IMR-90 (cell line): Measurements from ENCODE around the gene TAS2R16. TPM values are rescaled to one million over a fixed set of nuclear protein-coding genes. Genes with fewer than 3 reads are reported as not detected.

Source experiments
- ATAC-seq: fragments of 200-7000 bp; cut with Tn5 transposase; 2 replicates; pipeline ENCODE4 v1.9.1; 2020; ENCODE audit warnings: low read depth, mild to moderate bottlenecking, moderate library complexity
- BruUV-seq: library from RNA; stranded (reverse); fragments of 400-500 nt; replicated peaks from 2 replicates; lab custom pipeline; 2021; lab: Mats Ljungman, UMichigan
- CTCF ChIA-PET: fragments of 300-600 bp; formaldehyde crosslinking; extraction: SDS; loops from one replicate; lab custom pipeline; 2021; ENCODE audit warnings: antibody characterized with exemption; lab: Yijun Ruan, JAX
- POLR2A ChIA-PET: fragments of 300-600 bp; sonication (Branson Sonifier 250); formaldehyde crosslinking; loops from one replicate; lab custom pipeline; 2022; ENCODE audit warnings: antibody characterized with exemption; ENCODE audit not compliant: unreplicated experiment; lab: Charles Lee
- DNase-seq: peaks from one replicate; pipeline ENCODE4 v3.0.0; 2013
- H2AFZ ChIP-seq: replicated peaks from 2 replicates; pipeline ENCODE3; 2013; ENCODE audit warnings: low read length, mild to moderate bottlenecking; ENCODE audit not compliant: poor library complexity
- H2AK5ac ChIP-seq: 2 replicates; pipeline ENCODE4 v1.6.1; 2013; ENCODE audit warnings: low read depth, low read length, inconsistent platforms
- H2AK9ac ChIP-seq: replicated peaks from 2 replicates; pipeline ENCODE3; 2013; ENCODE audit warnings: mild to moderate bottlenecking, low read depth, low read length, moderate library complexity; ENCODE audit not compliant: poor library complexity
- H2BK120ac ChIP-seq: 2 replicates; pipeline ENCODE4 v1.6.1; 2013; ENCODE audit warnings: low read depth, low read length, inconsistent platforms
- H2BK15ac ChIP-seq: 3 replicates; pipeline ENCODE4 v1.6.1; 2013; ENCODE audit warnings: low read depth, low read length, inconsistent platforms
- H2BK20ac ChIP-seq: 2 replicates; pipeline ENCODE4 v1.6.1; 2013; ENCODE audit warnings: low read depth, mild to moderate bottlenecking, inconsistent platforms, low read length, moderate library complexity
- H2BK5ac ChIP-seq: 2 replicates; pipeline ENCODE4 v1.6.1; 2013; ENCODE audit warnings: mild to moderate bottlenecking, low read depth, low read length, inconsistent platforms; ENCODE audit not compliant: poor library complexity, severe bottlenecking
- H3K14ac ChIP-seq: replicated peaks from 2 replicates; pipeline ENCODE4 v1.6.1; 2013; ENCODE audit warnings: low read depth, low read length, inconsistent platforms
- H3K18ac ChIP-seq: 2 replicates; pipeline ENCODE4 v1.6.1; 2013; ENCODE audit warnings: low read depth, low read length, control low read depth
- H3K23ac ChIP-seq: 2 replicates; pipeline ENCODE4 v1.6.1; 2013; ENCODE audit warnings: low read depth, low read length, inconsistent platforms
- H3K27ac ChIP-seq: 2 replicates; pipeline ENCODE4 v1.5.1; 2013; ENCODE audit warnings: mild to moderate bottlenecking, control low read depth, low read length; ENCODE audit not compliant: insufficient read depth
- H3K27me3 ChIP-seq: 2 replicates; pipeline ENCODE4 v1.6.1; 2013; ENCODE audit warnings: low read length; ENCODE audit not compliant: control insufficient read depth, insufficient read depth
- H3K36me3 ChIP-seq: 2 replicates; pipeline ENCODE4 v1.6.1; 2013; ENCODE audit warnings: low read length, mixed read lengths; ENCODE audit not compliant: control insufficient read depth, insufficient read depth
- H3K4ac ChIP-seq: 2 replicates; pipeline ENCODE4 v1.6.1; 2013; ENCODE audit warnings: low read depth, low read length, inconsistent platforms
- H3K4me1 ChIP-seq: 2 replicates; pipeline ENCODE4 v1.6.1; 2013; ENCODE audit warnings: low read length, mixed read lengths; ENCODE audit not compliant: control insufficient read depth, insufficient read depth
- H3K4me2 ChIP-seq: 2 replicates; pipeline ENCODE4 v1.6.1; 2013; ENCODE audit warnings: low read depth, mild to moderate bottlenecking, control low read depth, low read length, moderate library complexity
- H3K4me3 ChIP-seq: 2 replicates; pipeline ENCODE4 v1.5.1; 2013; ENCODE audit warnings: low read depth, mild to moderate bottlenecking, control low read depth, low read length, moderate library complexity; ENCODE audit not compliant: insufficient read depth
- H3K56ac ChIP-seq: 2 replicates; pipeline ENCODE4 v1.6.1; 2013; ENCODE audit warnings: low read length, inconsistent platforms; ENCODE audit not compliant: insufficient read depth; ENCODE audit errors: extremely low read depth
- H3K79me1 ChIP-seq, 2 experiments: 2 replicates each; pipeline ENCODE4 v1.6.1; 2013; ENCODE audit warnings: low read length in 2 of 2, inconsistent platforms in 1 of 2, low read depth in 1 of 2
- H3K9ac ChIP-seq: 2 replicates; pipeline ENCODE4 v1.6.1; 2013; ENCODE audit warnings: low read depth, low read length, control low read depth
- H3K9me1 ChIP-seq: 2 replicates; pipeline ENCODE4 v1.6.1; 2013; ENCODE audit warnings: low read length, inconsistent platforms; ENCODE audit not compliant: insufficient read depth
- H3K9me3 ChIP-seq: 2 replicates; pipeline ENCODE4 v1.6.1; 2013; ENCODE audit warnings: low read length; ENCODE audit not compliant: control insufficient read depth, insufficient read depth
- H4K20me1 ChIP-seq: 2 replicates; pipeline ENCODE4 v1.6.1; 2013; ENCODE audit warnings: low read length, inconsistent platforms; ENCODE audit not compliant: insufficient read depth
- H4K5ac ChIP-seq: 2 replicates; pipeline ENCODE4 v1.6.1; 2013; ENCODE audit warnings: mild to moderate bottlenecking, low read depth, low read length, control low read depth
- H4K8ac ChIP-seq, 2 experiments: 2 replicates each; pipeline ENCODE4 v1.6.1; 2013; ENCODE audit warnings: low read depth in 2 of 2, low read length in 2 of 2, control low read depth in 1 of 2, inconsistent platforms in 1 of 2
- H4K91ac ChIP-seq: 2 replicates; pipeline ENCODE4 v1.6.1; 2013; ENCODE audit warnings: low read depth, low read length, inconsistent platforms; ENCODE audit not compliant: insufficient read depth
- CEBPB ChIP-seq: IDR thresholded peaks from 2 replicates; pipeline ENCODE4 v1.6.1; 2012; ENCODE audit warnings: low read depth, low read length, improper control_type of control experiment
- CHD1 ChIP-seq: IDR thresholded peaks from 2 replicates; pipeline ENCODE4 v1.6.1; 2012; ENCODE audit warnings: low read depth, low read length, improper control_type of control experiment
- CTCF ChIP-seq: conservative IDR thresholded peaks from 2 replicates; pipeline ENCODE4 v1.5.1; 2012; ENCODE audit warnings: mild to moderate bottlenecking, low read depth, low read length, improper control_type of control experiment
- ELK1 ChIP-seq: fragments of 150-350 bp; IDR thresholded peaks from 2 replicates; pipeline ENCODE4 v1.6.1; 2016; ENCODE audit warnings: low read depth, mild to moderate bottlenecking, low read length, moderate library complexity, borderline replicate concordance
- FOS ChIP-seq: fragments of 150-350 bp; IDR thresholded peaks from 2 replicates; pipeline ENCODE4 v1.6.1; 2016; ENCODE audit warnings: low read depth, low read length
- MAFK ChIP-seq: IDR thresholded peaks from 2 replicates; pipeline ENCODE4 v1.6.1; 2012; ENCODE audit warnings: low read depth, low read length, improper control_type of control experiment
- MAZ ChIP-seq: IDR thresholded peaks from 2 replicates; pipeline ENCODE4 v1.6.1; 2012; ENCODE audit warnings: low read depth, mild to moderate bottlenecking, low read length, improper control_type of control experiment, moderate library complexity, borderline replicate concordance
- MXI1 ChIP-seq: IDR thresholded peaks from 2 replicates; pipeline ENCODE4 v1.6.1; 2012; ENCODE audit warnings: low read depth, mild to moderate bottlenecking, low read length, moderate library complexity, borderline replicate concordance
- NFE2L2 ChIP-seq: fragments of 150-350 bp; IDR thresholded peaks from 2 replicates; pipeline ENCODE4 v1.6.1; 2016; ENCODE audit warnings: low read depth, mild to moderate bottlenecking, low read length
- RAD21 ChIP-seq: IDR thresholded peaks from 2 replicates; pipeline ENCODE4 v1.6.1; 2012; ENCODE audit warnings: low read length, improper control_type of control experiment
- RCOR1 ChIP-seq: IDR thresholded peaks from 2 replicates; pipeline ENCODE4 v1.6.1; 2012; ENCODE audit warnings: mild to moderate bottlenecking, low read length, improper control_type of control experiment; ENCODE audit not compliant: insufficient replicate concordance
- WGBS, 2 experiments: methylation state at CpG; one replicate each; pipeline versions ENCODE4 v1.1.5 to v1.1.7; 2013; ENCODE audit warnings: missing lambda C conversion rate in 2 of 2; ENCODE audit not compliant: insufficient read length in 1 of 2; ENCODE audit errors: extremely low coverage in 2 of 2; 5-methylcytosine and 5-hydroxymethylcytosine counted together
- dilution Hi-C: fragments of 300-500 bp; cut with HindIII; formaldehyde crosslinking; loops from one replicate; pipeline ENCODE4 v1.14.3; 2018; ENCODE audit warnings: low sequenced_read_pairs; ENCODE audit not compliant: unreplicated experiment
- in situ Hi-C: fragments of 300-500 bp; cut with MboI; formaldehyde crosslinking; loops from 3 replicates; pipeline ENCODE4 v1.14.3; 2019; ENCODE audit warnings: low sequenced_read_pairs, inconsistent platforms, mixed read lengths
- intact Hi-C: fragments of 100-400 bp; cut with micrococcal nuclease; formaldehyde crosslinking; loops from 2 replicates; pipeline ENCODE4 v1.10.0; 2022
- polyA plus RNA-seq, 3 experiments: library from polyadenylated mRNA; depleted of rRNA; stranded (reverse); fragments of >200 nt; gene quantifications; 2 replicates each; pipeline ENCODE4 v1.2.3, GENCODE V29; 2012; ENCODE audit warnings: low replicate concordance in 1 of 3
- total RNA-seq: library from RNA; depleted of rRNA; stranded (reverse); fragments of >200 nt; gene quantifications from 2 replicates; pipeline ENCODE4 v1.2.3, GENCODE V29; 2012

The TAS2R16 gene
- total and polyA plus RNA-seq, 2 of the 4 experiments (the other 2 are of a cell fraction), result not detected

- in situ Hi-C loops, result no loop called here
- no peak overlapping the region for H3K4ac ChIP-seq
- no peaks in the 10 kb centered on the region for H3K9me1 ChIP-seq
- no peak overlapping the region for H4K5ac ChIP-seq
- CTCF ChIA-PET, result no interaction called here
- BruUV-seq, result no TSS peak
- H3K4me3 ChIP-seq, result no peak overlapping the region
- TF ChIP-seq FOS (no peak), MXI1 (no peak), MAZ (no peak), RCOR1 (no peak), CEBPB (no peak), RAD21 (no peak), MAFK (no peak), NFE2L2 (no peak), ELK1 (no peak), CHD1 (no peak), CTCF (no peak)
- no peak overlapping the region for H4K91ac ChIP-seq
- H2BK20ac ChIP-seq, result no peak overlapping the region
- no peak overlapping the region for H3K9ac ChIP-seq
- dilution Hi-C loops, result no loop called here
- H2BK120ac ChIP-seq, result no peak overlapping the region
- no peak overlapping the region for H2BK15ac ChIP-seq
- intact Hi-C loops, result no loop called here
- H3K14ac ChIP-seq, result no peak overlapping the region
- no CpG with 5 or more reads among the region's 1 CpG for WGBS, 2 experiments
- ATAC-seq (no peak), DNase-seq (no peak)
- H2AK5ac ChIP-seq, result no peak overlapping the region
- H4K20me1 ChIP-seq, result no peaks in the 10 kb centered on the region
- no peak overlapping the region for H2AK9ac ChIP-seq
- no peak overlapping the region for H2AFZ ChIP-seq
- peaks cover 2% of the 10 kb centered on the region; the same call in 1 of the 2 replicates for H3K9me3 ChIP-seq
- H3K23ac ChIP-seq, result no peak overlapping the region
- H2BK5ac ChIP-seq, result no peak overlapping the region
- no peak overlapping the region for H3K18ac ChIP-seq
- H3K56ac ChIP-seq, result no peak overlapping the region
- H3K27me3 ChIP-seq, result no peaks in the 10 kb centered on the region
- POLR2A ChIA-PET, result no interaction called here
- no peak overlapping the region for H3K4me2 ChIP-seq
- no peak overlapping the region for H4K8ac ChIP-seq
- no peaks in the 10 kb centered on the region for H3K36me3 ChIP-seq
- H3K27ac ChIP-seq, result no peak overlapping the region
- no peaks in the 10 kb centered on the region for H3K79me1 ChIP-seq
- H3K4me1 ChIP-seq, result no peaks in the 10 kb centered on the region
These were observed 27.1 kb upstream of the TAS2R16 start for GRCh38 chr7:123022576-123022975.
